Skeletal muscle tissue (tissue), 4 donors: ENCODE data around the gene CAMKK1. TPM values are rescaled to one million over a fixed set of nuclear protein-coding genes. Genes with fewer than 3 reads are reported as not detected.

Source experiments
- H3K27ac ChIP-seq: one replicate; pipeline ENCODE4 v1.7.0; 2013; ENCODE audit warnings: mild to moderate bottlenecking, low read depth, low read length, inconsistent platforms
- H3K27me3 ChIP-seq, 3 donors: one replicate each; pipeline ENCODE4 v1.7.0; 2013; ENCODE audit warnings: low read length in 3 of 3; ENCODE audit not compliant: control insufficient read depth in 3 of 3, insufficient read depth in 3 of 3
- H3K36me3 ChIP-seq, 3 donors: one replicate each; pipeline ENCODE4 v1.7.0; 2013; ENCODE audit warnings: low read length in 3 of 3; ENCODE audit not compliant: control insufficient read depth in 3 of 3, insufficient read depth in 3 of 3
- H3K4me1 ChIP-seq, 3 donors: one replicate each; pipeline ENCODE4 v1.7.0; 2013; ENCODE audit warnings: low read length in 3 of 3, mild to moderate bottlenecking in 3 of 3; ENCODE audit not compliant: control insufficient read depth in 3 of 3, insufficient read depth in 3 of 3
- H3K4me3 ChIP-seq, 3 donors: one replicate each; pipeline ENCODE4 v1.7.0; 2013; ENCODE audit warnings: low read length in 3 of 3
- H3K9ac ChIP-seq, 3 donors: one replicate each; pipeline ENCODE4 v1.7.0; 2013; ENCODE audit warnings: low read length in 3 of 3, mild to moderate bottlenecking in 3 of 3, moderate library complexity in 2 of 3, low read depth in 1 of 3
- H3K9me3 ChIP-seq, 3 donors: one replicate each; pipeline ENCODE4 v1.7.0; 2013; ENCODE audit warnings: low read length in 3 of 3; ENCODE audit not compliant: control insufficient read depth in 3 of 3
- total RNA-seq: library from RNA; depleted of rRNA; stranded (reverse); fragments of >200 nt; gene quantifications from one replicate; pipeline ENCODE4 v1.2.3, GENCODE V29; 2014
- donor health status: Osteomylitis.

The CAMKK1 gene
- 4.2 TPM for total RNA-seq

DNA sequence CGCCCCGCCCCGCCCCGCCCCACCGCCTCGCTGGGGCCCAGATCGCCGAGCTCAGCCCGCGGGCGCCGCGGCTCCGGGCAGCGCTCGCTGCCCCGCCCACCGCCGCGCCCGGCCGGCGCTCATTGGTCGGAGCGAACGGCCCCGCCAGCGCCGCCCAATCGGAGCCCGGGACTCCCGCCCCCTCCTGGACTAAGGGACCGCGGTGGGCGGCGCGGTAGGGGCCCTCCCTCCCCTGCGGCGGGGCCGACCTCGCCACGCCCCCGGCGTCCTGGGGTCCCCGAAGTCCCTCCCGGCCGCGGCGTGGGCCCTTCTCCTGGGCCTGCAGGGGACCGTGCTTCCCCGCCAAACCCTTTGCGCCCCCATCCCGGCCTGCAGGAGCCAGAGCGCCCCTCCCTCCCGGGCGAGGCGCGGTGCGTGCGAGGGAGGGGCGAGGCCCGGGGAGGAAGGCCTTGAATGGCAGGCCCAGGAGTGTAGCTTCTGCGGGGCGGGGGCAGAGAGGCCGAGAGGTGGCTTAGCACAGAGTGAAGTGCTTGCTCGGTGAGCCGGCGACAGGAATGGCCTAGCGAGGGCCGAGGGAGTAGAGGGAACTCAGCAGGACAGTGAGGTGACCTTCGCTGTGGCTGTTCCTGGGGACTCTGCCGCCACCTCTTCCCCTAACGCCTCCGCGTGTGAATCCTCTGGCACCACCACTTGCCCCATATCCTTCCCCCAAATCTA is at the start of gene CAMKK1:
TSS of gene CAMKK1 (minus strand) at position 51 of the 717 bp plus-strand sequence. CDS start 7,366 bp downstream, outside the sequence.
- H3K36me3 ChIP-seq, result no peaks in the 10 kb centered on the region
- peak within 1 kb of the TSS; percentile 70 to 78 (median 76) for H3K9ac ChIP-seq
- H3K27me3 ChIP-seq, result no peaks in the 10 kb centered on the region
- no peaks in the 10 kb centered on the region for H3K9me3 ChIP-seq
- peak within 1 kb of the TSS; percentile 56 to 79 (median 75) for H3K4me3 ChIP-seq
- H3K4me1 ChIP-seq, result peaks cover 48 to 68% (median 64%) of the 10 kb centered on the region in 3 donors
- peak within 1 kb of the TSS; percentile 77 for H3K27ac ChIP-seq

DNA sequence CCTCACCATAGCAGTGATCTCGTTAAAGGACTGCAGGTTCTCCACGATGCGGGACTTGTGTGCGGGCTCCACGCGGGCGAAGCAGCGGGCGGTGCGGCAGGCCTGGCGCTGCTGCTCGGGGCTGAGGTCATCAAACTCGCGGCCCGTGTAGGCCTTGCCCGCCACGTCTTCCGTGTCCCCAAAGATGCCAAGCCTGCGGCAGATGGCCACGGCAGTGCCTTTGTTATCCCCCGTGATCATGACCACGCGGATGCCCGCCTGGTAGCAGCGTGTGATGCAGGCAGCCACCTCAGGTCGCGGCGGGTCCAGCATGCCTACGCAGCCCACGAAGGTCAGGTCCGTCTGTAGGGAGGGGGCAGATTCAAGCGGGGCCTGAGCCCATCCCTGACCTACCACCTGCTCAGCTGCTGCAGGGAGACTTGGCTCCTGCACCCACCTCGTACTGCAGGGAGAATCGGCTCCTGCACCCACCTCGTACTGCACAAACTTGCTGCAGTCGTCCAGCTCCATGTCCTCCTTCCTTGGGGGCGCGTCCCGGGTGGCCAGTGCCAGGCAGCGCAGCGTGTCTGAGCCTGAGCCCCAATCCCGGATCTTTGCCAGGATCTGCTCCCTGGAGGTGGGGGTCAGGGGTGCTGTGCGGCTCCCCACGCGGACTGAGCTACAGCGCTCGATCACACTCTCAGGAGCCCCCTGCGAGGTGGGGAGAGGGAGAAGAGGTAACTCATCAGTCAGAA is 48.3 kb upstream of the CAMKK1 start:
- Histone ChIP-seq H3K27me3 (no peaks in the 10 kb centered on the region), H3K9ac (no peak overlapping the region), H3K27ac (no peak overlapping the region), H3K9me3 (no peaks in the 10 kb centered on the region), H3K4me3 (no peak overlapping the region), H3K36me3 (no peaks in the 10 kb centered on the region), H3K4me1 (peaks cover 8 to 15% (median 9%) of the 10 kb centered on the region in 3 donors)

DNA sequence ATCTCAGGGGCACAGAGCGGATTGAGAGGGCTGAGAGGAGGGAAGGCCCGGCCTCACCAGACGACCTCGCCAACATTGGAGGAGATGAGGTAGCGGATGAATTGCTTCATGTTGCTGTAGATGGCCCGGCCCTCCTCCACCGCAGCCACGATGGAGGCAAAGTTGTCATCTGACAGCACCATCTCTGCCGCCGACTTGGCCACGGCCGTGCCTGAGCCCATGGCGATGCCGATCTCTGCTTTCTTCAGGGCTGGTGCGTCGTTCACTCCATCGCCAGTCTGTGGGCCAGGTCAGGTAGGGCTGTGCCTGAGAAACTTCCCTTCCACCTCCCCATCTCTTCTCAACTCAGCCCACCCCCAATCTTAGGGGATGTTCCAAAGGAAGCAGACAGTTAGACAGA is 44.5 kb upstream of the CAMKK1 start:
- Histone ChIP-seq H3K9ac (no peak overlapping the region), H3K27me3 (no peaks in the 10 kb centered on the region), H3K36me3 (no peaks in the 10 kb centered on the region), H3K4me3 (no peak overlapping the region), H3K9me3 (no peaks in the 10 kb centered on the region), H3K4me1 (peaks cover 0 to 2% (median 0%) of the 10 kb centered on the region in 3 donors), H3K27ac (no peak overlapping the region)

DNA sequence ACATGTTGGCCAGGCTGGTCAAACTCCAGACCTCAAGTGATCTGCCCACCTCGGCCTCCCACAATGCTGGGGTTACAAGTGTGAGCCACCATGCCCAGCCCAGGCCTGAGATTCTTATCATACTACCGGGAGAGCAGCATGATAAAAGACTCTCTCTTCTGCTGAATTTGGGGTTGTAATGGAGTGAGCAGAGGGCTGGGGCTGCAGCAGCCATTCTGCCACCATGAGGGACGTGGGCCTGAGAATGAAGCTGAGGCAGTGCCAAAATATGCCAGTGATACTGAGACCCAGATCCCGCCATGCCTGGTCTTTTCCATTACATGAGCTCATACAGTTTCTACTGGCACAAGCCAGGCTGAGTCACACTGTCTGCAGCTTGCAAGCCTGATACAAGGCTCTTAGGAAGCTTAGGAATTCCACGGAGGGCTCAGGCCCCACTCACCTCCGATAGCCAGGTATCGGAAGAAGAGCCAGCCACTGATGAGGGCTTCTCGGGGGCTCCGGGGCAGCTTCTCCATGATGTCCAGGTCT is 43.0 kb upstream of the CAMKK1 start:
- no peak overlapping the region for H3K27ac ChIP-seq

DNA sequence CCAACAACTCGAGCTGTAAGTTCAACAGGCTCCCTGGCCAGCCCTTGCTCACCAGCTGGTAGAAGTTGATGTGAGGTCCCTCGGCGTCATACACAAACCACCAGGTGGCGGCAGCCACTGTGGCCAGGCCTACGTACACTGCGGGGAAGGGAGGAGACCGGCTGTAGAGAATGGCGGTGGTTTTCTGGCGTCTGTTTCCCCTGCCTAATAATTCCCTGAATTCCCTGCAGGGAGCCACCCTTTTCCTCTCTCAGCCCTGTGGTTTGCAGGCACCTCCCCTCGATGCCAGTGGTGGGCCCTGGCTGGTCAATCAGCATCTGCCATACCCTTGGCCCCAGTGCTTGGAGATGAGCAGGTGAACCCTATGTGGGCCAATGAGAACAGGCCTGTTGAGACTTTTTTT is 42.3 kb upstream of the CAMKK1 start:
- no peaks in the 10 kb centered on the region for H3K36me3 ChIP-seq
- no peak overlapping the region for H3K9ac ChIP-seq
- H3K9me3 ChIP-seq, result no peaks in the 10 kb centered on the region
- H3K27ac ChIP-seq, result no peak overlapping the region
- no peak overlapping the region for H3K4me3 ChIP-seq
- peaks cover 0 to 2% (median 0%) of the 10 kb centered on the region in 3 donors for H3K4me1 ChIP-seq
- H3K27me3 ChIP-seq, result no peaks in the 10 kb centered on the region

More for the DNA sequence above, 43.0 kb upstream of the CAMKK1 start:
- Histone ChIP-seq H3K9me3 (no peaks in the 10 kb centered on the region), H3K36me3 (no peaks in the 10 kb centered on the region), H3K27me3 (no peaks in the 10 kb centered on the region), H3K9ac (no peak overlapping the region), H3K4me3 (no peak overlapping the region), H3K4me1 (peaks cover 0 to 2% (median 0%) of the 10 kb centered on the region in 3 donors)

DNA sequence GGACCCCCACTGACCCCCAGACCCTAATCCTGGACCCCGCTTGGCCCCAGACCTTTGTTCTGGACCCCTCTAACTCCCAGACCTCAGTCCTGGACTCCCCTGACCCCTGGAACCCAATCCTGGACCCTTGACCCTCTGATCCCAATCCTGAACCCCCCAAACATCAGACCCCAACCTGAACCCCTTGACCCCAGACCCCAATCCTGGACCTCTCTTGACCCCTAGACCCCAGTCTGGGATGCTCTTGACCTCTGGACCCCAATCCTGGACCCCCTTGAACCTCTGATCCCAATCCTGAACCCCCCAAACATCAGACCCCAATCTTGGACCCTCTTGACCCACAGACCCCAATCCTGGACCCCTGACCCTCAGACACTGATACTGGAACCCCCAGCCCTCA is 36.9 kb upstream of the CAMKK1 start:
- Histone ChIP-seq H3K4me3 (no peak overlapping the region), H3K36me3 (no peaks in the 10 kb centered on the region), H3K9me3 (no peaks in the 10 kb centered on the region), H3K9ac (no peak overlapping the region), H3K4me1 (peaks cover 0 to 8% (median 0%) of the 10 kb centered on the region in 3 donors), H3K27ac (no peak overlapping the region), H3K27me3 (peaks cover 0 to 3% (median 0%) of the 10 kb centered on the region in 3 donors)

DNA sequence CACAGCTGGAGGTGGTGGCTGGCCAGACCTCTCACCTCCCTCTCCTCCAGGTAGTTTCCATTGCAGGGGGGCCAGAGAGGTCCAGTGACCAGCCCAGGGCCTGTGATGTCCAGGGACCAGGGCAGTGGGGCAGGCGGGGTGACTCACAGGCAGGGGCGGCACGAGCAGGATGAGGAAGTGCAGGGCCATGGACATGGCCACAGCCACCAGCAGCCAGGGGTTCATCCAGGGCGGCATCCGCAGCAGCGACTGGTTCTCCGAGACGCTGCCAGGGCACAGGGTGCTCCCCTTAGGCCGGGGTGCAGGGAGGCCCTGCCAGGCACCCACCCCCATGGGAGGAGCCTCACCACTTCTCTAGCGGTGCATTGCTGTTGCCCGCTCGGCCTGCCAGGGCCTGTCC is 36.3 kb upstream of the CAMKK1 start:
- no peak overlapping the region for H3K27ac ChIP-seq

DNA sequence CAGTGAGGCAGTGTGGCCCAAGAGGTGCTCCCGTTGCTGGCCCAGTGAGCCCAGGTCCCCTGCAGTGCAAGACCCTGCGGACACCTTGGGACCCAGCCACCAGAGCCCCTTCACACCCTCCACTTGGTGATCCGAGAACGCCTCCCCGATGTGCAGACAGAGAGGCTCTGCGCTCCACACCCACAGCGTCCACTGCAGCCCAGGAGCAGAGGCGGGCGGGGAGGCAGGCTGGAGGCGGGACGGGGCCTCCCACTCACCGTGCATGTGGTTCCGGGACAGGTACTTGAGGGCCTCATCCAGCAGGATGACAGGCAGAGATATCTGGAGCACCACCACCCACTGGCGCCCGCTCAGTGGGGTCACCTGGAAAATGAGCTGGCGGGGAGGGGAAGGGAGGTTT is 35.6 kb upstream of the CAMKK1 start:
- no peak overlapping the region for H3K27ac ChIP-seq
- peaks cover 0 to 8% (median 0%) of the 10 kb centered on the region in 3 donors for H3K4me1 ChIP-seq
- no peaks in the 10 kb centered on the region for H3K36me3 ChIP-seq

More for the DNA sequence above, 36.3 kb upstream of the CAMKK1 start:
- Histone ChIP-seq H3K27me3 (peaks cover 0 to 5% (median 3%) of the 10 kb centered on the region in 3 donors), H3K4me3 (no peak overlapping the region), H3K4me1 (peaks cover 0 to 8% (median 0%) of the 10 kb centered on the region in 3 donors), H3K9me3 (no peaks in the 10 kb centered on the region), H3K9ac (no peak overlapping the region), H3K36me3 (no peaks in the 10 kb centered on the region)

DNA sequence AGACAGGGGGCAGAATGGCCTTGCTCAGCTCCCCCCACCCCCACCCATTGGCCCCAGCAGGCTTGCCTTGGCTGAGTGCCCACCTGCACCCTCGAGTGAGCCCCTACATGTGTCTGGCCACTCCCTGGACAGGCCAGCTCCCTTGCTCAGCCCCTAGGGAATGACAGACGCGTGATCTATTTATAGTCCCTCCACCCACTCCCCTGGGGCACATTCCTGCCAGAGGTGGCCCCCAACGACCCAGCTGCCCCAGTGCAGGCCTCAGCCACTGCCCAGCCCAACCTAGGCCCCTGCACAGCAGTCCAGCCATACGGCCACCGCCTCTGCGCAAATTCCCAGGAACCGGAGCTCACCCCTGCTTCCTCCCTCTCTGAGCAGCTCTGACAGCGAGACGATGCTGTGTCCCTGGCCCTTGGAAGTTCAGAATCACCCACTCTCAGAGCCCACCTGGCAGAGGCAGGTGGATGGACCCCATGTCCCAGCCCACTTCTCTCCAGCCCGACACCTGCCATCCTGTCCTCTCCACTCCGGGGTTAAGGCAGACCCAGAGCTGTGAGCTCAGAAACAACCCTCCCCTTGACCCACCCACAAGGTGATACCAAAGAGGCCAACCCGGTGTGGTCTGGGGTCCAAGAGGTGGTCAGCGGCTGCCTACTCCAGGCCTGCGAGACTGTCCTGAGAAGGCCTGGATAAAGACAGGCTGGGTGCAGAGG is 34.9 kb upstream of the CAMKK1 start:
- Histone ChIP-seq H3K27ac (no peak overlapping the region), H3K4me1 (peaks cover 0 to 8% (median 0%) of the 10 kb centered on the region in 3 donors), H3K27me3 (peaks cover 0 to 5% (median 3%) of the 10 kb centered on the region in 3 donors), H3K9ac (no peak overlapping the region), H3K4me3 (no peak overlapping the region), H3K36me3 (no peaks in the 10 kb centered on the region), H3K9me3 (no peaks in the 10 kb centered on the region)

More for the DNA sequence above, 35.6 kb upstream of the CAMKK1 start:
- Histone ChIP-seq H3K27me3 (peaks cover 0 to 5% (median 3%) of the 10 kb centered on the region in 3 donors), H3K9ac (no peak overlapping the region), H3K4me3 (no peak overlapping the region), H3K9me3 (no peaks in the 10 kb centered on the region)
